GM23338 (cell line): ENCODE results near the gene LINGO1. TPM values are rescaled to one million over a fixed set of nuclear protein-coding genes. Genes with fewer than 3 reads are reported as not detected.

Experiments
- ATAC-seq: fragments of 200-7000 bp; cut with Tn5 transposase; 3 replicates; pipeline ENCODE4 v1.9.1; 2020
- DNase-seq: peaks from one replicate; pipeline ENCODE4 v3.0.0-alpha.2; 2015; ENCODE audit warnings: low spot score
- H2AFZ ChIP-seq: fragments of 200-600 bp; sonication (generic); 2 replicates; pipeline ENCODE4 v1.8.0; 2016; ENCODE audit warnings: antibody characterized with exemption, mild to moderate bottlenecking, moderate library complexity
- H3F3A ChIP-seq: fragments of 200-600 bp; sonication (generic); replicated peaks from 2 replicates; pipeline ENCODE4 v1.8.0; 2017; ENCODE audit warnings: antibody characterized with exemption, mixed run types, low read depth
- H3K27ac ChIP-seq: fragments of 200-600 bp; sonication (generic); 2 replicates; pipeline ENCODE4 v1.6.1; 2016; ENCODE audit warnings: low read depth
- H3K27me3 ChIP-seq: fragments of 200-600 bp; sonication (generic); 2 replicates; pipeline ENCODE4 v1.8.0; 2016; ENCODE audit warnings: mild to moderate bottlenecking, mixed run types, moderate library complexity; ENCODE audit not compliant: insufficient read depth
- H3K36me3 ChIP-seq: fragments of 200-600 bp; sonication (generic); 2 replicates; pipeline ENCODE4 v1.8.0; 2016; ENCODE audit warnings: mild to moderate bottlenecking; ENCODE audit not compliant: insufficient read depth
- H3K4me1 ChIP-seq: fragments of 200-600 bp; sonication (generic); 2 replicates; pipeline ENCODE4 v1.8.0; 2016; ENCODE audit warnings: mild to moderate bottlenecking, moderate library complexity; ENCODE audit not compliant: insufficient read depth
- H3K4me2 ChIP-seq: fragments of 200-600 bp; sonication (generic); 2 replicates; pipeline ENCODE4 v1.7.1; 2017; ENCODE audit warnings: mixed run types
- H3K4me3 ChIP-seq: fragments of 200-600 bp; sonication (generic); 2 replicates; pipeline ENCODE4 v1.6.1; 2016; ENCODE audit warnings: mixed run types
- H3K79me2 ChIP-seq: fragments of 200-600 bp; sonication (generic); replicated peaks from 2 replicates; pipeline ENCODE4 v1.8.0; 2017; ENCODE audit warnings: mild to moderate bottlenecking; ENCODE audit not compliant: insufficient read depth
- H3K9me2 ChIP-seq: fragments of 200-600 bp; sonication (generic); 2 replicates; pipeline ENCODE4 v1.8.0; 2017; ENCODE audit not compliant: insufficient read depth
- H4K20me1 ChIP-seq: fragments of 200-600 bp; sonication (generic); replicated peaks from 2 replicates; pipeline ENCODE4 v1.8.0; 2017; ENCODE audit warnings: mild to moderate bottlenecking; ENCODE audit not compliant: insufficient read depth
- H3K27ac Mint-ChIP-seq: 2 replicates; pipeline ENCODE4 v1.8.0; 2020; ENCODE audit warnings: inconsistent platforms, mild to moderate bottlenecking, moderate library complexity, mixed read lengths
- H3K27me3 Mint-ChIP-seq: 3 replicates; pipeline ENCODE4 v1.8.0; 2022; ENCODE audit warnings: low read depth, mild to moderate bottlenecking, moderate library complexity, mixed read lengths, inconsistent platforms; ENCODE audit not compliant: insufficient read depth, poor library complexity
- H3K36me3 Mint-ChIP-seq: 3 replicates; pipeline ENCODE4 v1.8.0; 2021; ENCODE audit warnings: low read depth, mild to moderate bottlenecking, inconsistent platforms, moderate library complexity, mixed read lengths
- H3K4me1 Mint-ChIP-seq: 3 replicates; pipeline ENCODE4 v1.8.0; 2020; ENCODE audit warnings: mild to moderate bottlenecking, inconsistent platforms, mixed read lengths
- H3K4me3 Mint-ChIP-seq: 3 replicates; pipeline ENCODE4 v1.8.0; 2021; ENCODE audit warnings: moderate library complexity, mild to moderate bottlenecking, inconsistent platforms, mixed read lengths
- H3K9me3 Mint-ChIP-seq: 3 replicates; pipeline ENCODE4 v1.8.0; 2020; ENCODE audit warnings: moderate library complexity, mild to moderate bottlenecking, inconsistent platforms, mixed read lengths
- CREB1 ChIP-seq: fragments of 250-450 bp; sonication (Bioruptor Pico); IDR thresholded peaks from 2 replicates; pipeline ENCODE4 v1.5.0; 2020; ENCODE audit warnings: low read depth, mild to moderate bottlenecking, moderate library complexity
- EZH2 ChIP-seq: fragments of 200-600 bp; sonication (generic); IDR thresholded peaks from one replicate; pipeline ENCODE4 v1.8.0; 2017; ENCODE audit warnings: antibody characterized with exemption, mild to moderate bottlenecking, low read depth; ENCODE audit not compliant: unreplicated experiment
- EZH2phosphoT487 ChIP-seq: fragments of 200-600 bp; sonication (generic); IDR thresholded peaks from one replicate; pipeline ENCODE4 v1.8.1; 2018; ENCODE audit warnings: antibody characterized with exemption; ENCODE audit not compliant: unreplicated experiment
- NANOG ChIP-seq: IDR thresholded peaks from 2 replicates; pipeline ENCODE4 v1.6.1; 2016; ENCODE audit warnings: antibody characterized with exemption, borderline replicate concordance
- POLR2AphosphoS5 ChIP-seq: IDR thresholded peaks from 2 replicates; pipeline ENCODE4 v1.6.1; 2016; ENCODE audit warnings: antibody characterized with exemption, low read depth
- REST ChIP-seq: IDR thresholded peaks from one replicate; pipeline ENCODE4 v1.6.1; 2018; ENCODE audit warnings: antibody characterized with exemption; ENCODE audit not compliant: unreplicated experiment
- STAT1 ChIP-seq: IDR thresholded peaks from one replicate; pipeline ENCODE4 v1.6.1; 2016; ENCODE audit warnings: antibody characterized with exemption; ENCODE audit not compliant: unreplicated experiment
- ZNF114 ChIP-seq: fragments of 250-450 bp; sonication (Bioruptor Pico); IDR thresholded peaks from 2 replicates; pipeline ENCODE4 v1.5.0; 2020; ENCODE audit warnings: mild to moderate bottlenecking, moderate library complexity
- ZNF462 ChIP-seq: fragments of 250-450 bp; sonication (Bioruptor Pico); IDR thresholded peaks from 2 replicates; pipeline ENCODE4 v1.5.0; 2020; ENCODE audit warnings: mild to moderate bottlenecking, moderate library complexity
- polyA plus RNA-seq: library from polyadenylated mRNA; unstranded; fragments of >200 nt; fragmentation: Nextera tagmentation; extraction: Ambion mirVana; gene quantifications from 2 replicates; pipeline ENCODE4 v1.2.1, GENCODE V29; 2016
- total RNA-seq: library from RNA; depleted of rRNA; stranded (reverse); fragments of >200 nt; shearing (Covaris generic); gene quantifications from 2 replicates; pipeline ENCODE4 v1.2.3, GENCODE V29; 2014
- TF ChIP-seq, protein P1 (sequence below): IDR thresholded peaks from 2 replicates; pipeline ENCODE4 v1.6.1; 2016; ENCODE audit warnings: antibody characterized with exemption

Gene LINGO1
- total and polyA plus RNA-seq, 2 experiments from 2014 or later, result 16.9 to 63.1 TPM

DNA sequence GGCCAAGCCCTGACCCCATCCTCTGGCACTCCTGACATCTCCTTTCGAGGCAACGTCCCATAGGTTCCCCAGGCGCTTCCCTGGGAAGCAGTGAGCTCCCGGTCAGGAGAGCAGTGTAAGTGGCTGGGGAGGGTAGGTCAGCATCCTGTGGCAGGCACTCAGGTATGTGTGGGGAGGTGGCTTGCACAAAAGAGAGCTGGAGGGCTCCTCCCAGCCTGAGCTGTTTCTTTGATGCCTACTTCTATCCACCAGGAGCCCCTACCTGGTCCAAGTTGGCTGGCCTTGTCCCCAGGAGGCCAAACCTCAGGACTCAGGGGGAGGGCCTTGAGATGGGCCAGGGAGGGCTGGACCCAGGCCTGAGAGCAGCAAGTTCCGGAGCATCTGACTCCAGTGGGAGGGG is 31.7 kb upstream of the LINGO1 start:
- H2AFZ ChIP-seq, result no peak overlapping the region
- H3K27me3 ChIP-seq, result no peaks in the 10 kb centered on the region
- H3K36me3 ChIP-seq, result no peaks in the 10 kb centered on the region
- Mint-ChIP-seq H3K4me1 (peaks cover 24% of the 10 kb centered on the region), H3K9me3 (no peaks in the 10 kb centered on the region; the same call in 2 of the 3 replicates), H3K4me3 (no peak overlapping the region), H3K27ac (no peak overlapping the region), H3K36me3 (no peaks in the 10 kb centered on the region; the same call in 2 of the 3 replicates), H3K27me3 (peaks cover 15% of the 10 kb centered on the region)
- peak; percentile 52 for DNase-seq
- no peaks in the 10 kb centered on the region for H3F3A ChIP-seq
- no peak overlapping the region for H3K4me2 ChIP-seq
- no peak overlapping the region for H3K27ac ChIP-seq
- no peaks in the 10 kb centered on the region for H4K20me1 ChIP-seq
- ATAC-seq, result peak; percentile 57
- H3K79me2 ChIP-seq, result no peaks in the 10 kb centered on the region
- H3K4me3 ChIP-seq, result no peak overlapping the region
- TF ChIP-seq NANOG (no peak), POLR2AphosphoS5 (no peak), CREB1 (CRISPR knock-in tag) (no peak), EZH2phosphoT487 (no peak), STAT1 (no peak), REST (no peak), ZNF114 (no peak), EZH2 (no peak)
- TF ChIP-seq, protein P1, sequence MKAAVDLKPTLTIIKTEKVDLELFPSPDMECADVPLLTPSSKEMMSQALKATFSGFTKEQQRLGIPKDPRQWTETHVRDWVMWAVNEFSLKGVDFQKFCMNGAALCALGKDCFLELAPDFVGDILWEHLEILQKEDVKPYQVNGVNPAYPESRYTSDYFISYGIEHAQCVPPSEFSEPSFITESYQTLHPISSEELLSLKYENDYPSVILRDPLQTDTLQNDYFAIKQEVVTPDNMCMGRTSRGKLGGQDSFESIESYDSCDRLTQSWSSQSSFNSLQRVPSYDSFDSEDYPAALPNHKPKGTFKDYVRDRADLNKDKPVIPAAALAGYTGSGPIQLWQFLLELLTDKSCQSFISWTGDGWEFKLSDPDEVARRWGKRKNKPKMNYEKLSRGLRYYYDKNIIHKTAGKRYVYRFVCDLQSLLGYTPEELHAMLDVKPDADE, result no peak
- H3K9me2 ChIP-seq, result no peaks in the 10 kb centered on the region
- H3K4me1 ChIP-seq, result no peaks in the 10 kb centered on the region

- H3K27ac ChIP-seq, result no peak overlapping the region
- peak overlapping the region; percentile 80 for H3K27ac Mint-ChIP-seq
- DNase-seq (no peak), ATAC-seq (no peak)
- H3K4me1 ChIP-seq, result no peaks in the 10 kb centered on the region
- H3K4me3 ChIP-seq, result no peak overlapping the region
- H4K20me1 ChIP-seq, result no peaks in the 10 kb centered on the region
- H3K27me3 ChIP-seq, result no peaks in the 10 kb centered on the region
- H2AFZ ChIP-seq, result no peak overlapping the region
- H3K79me2 ChIP-seq, result no peaks in the 10 kb centered on the region
- peak overlapping the region; percentile 43; the same call in 1 of the 2 replicates for H3K4me2 ChIP-seq
- H3K36me3 Mint-ChIP-seq, result no peaks in the 10 kb centered on the region; the same call in 2 of the 3 replicates
- no peaks in the 10 kb centered on the region for H3K9me2 ChIP-seq
- no peaks in the 10 kb centered on the region; the same call in 2 of the 3 replicates for H3K9me3 Mint-ChIP-seq
- H3K36me3 ChIP-seq, result no peaks in the 10 kb centered on the region
- peaks cover 16% of the 10 kb centered on the region for H3K27me3 Mint-ChIP-seq
- H3K4me1 Mint-ChIP-seq, result peaks cover 24% of the 10 kb centered on the region
- H3K4me3 Mint-ChIP-seq, result no peak overlapping the region
- no peaks in the 10 kb centered on the region for H3F3A ChIP-seq
- TF ChIP-seq CREB1 (CRISPR knock-in tag), result no peak
- TF ChIP-seq EZH2phosphoT487, result no peak
- no peak for TF ChIP-seq ZNF462 (CRISPR knock-in tag)
- TF ChIP-seq STAT1, result no peak
Observed at GRCh38 chr15:77663256-77663655, 30.5 kb upstream of the LINGO1 start.
